Neuronal stem cell (in vitro differentiated cells): ENCODE data around the gene PLCL1.

ENCODE experiments used
- DNase-seq: peaks from one replicate; pipeline ENCODE4 v3.0.0-alpha.2; 2013; ENCODE audit warnings: low spot score
- H2AFZ ChIP-seq: one replicate; pipeline ENCODE4 v1.6.1; 2013; ENCODE audit warnings: mild to moderate bottlenecking, low read length, inconsistent platforms
- H2AK5ac ChIP-seq: 2 replicates; pipeline ENCODE4 v1.6.1; 2013; ENCODE audit warnings: low read depth, mild to moderate bottlenecking, inconsistent platforms, low read length, moderate library complexity, mixed read lengths
- H2BK120ac ChIP-seq: 2 replicates; pipeline ENCODE4 v1.6.1; 2013; ENCODE audit warnings: low read depth, mild to moderate bottlenecking, inconsistent platforms, low read length, moderate library complexity, mixed read lengths
- H2BK12ac ChIP-seq: one replicate; pipeline ENCODE4 v1.6.1; 2013; ENCODE audit warnings: low read length, inconsistent platforms
- H2BK15ac ChIP-seq: 2 replicates; pipeline ENCODE4 v1.6.1; 2013; ENCODE audit warnings: mild to moderate bottlenecking, low read length, inconsistent platforms, mixed read lengths
- H2BK5ac ChIP-seq: one replicate; pipeline ENCODE4 v1.6.1; 2013; ENCODE audit warnings: inconsistent platforms, mild to moderate bottlenecking, low read length, moderate library complexity
- H3K14ac ChIP-seq: one replicate; pipeline ENCODE4 v1.6.1; 2013; ENCODE audit warnings: low read length, inconsistent platforms
- H3K18ac ChIP-seq: 2 replicates; pipeline ENCODE4 v1.6.1; 2013; ENCODE audit warnings: low read length, inconsistent platforms
- H3K23ac ChIP-seq: 2 replicates; pipeline ENCODE4 v1.6.1; 2013; ENCODE audit warnings: low read depth, mild to moderate bottlenecking, mixed read lengths, low read length, inconsistent platforms; ENCODE audit not compliant: poor library complexity
- H3K27ac ChIP-seq: replicated peaks from 3 replicates; pipeline ENCODE4 v1.5.1; 2013; ENCODE audit warnings: low read length, inconsistent platforms
- H3K27me3 ChIP-seq, 3 experiments: 2 replicates each; pipeline ENCODE4 v1.6.1; 2013; ENCODE audit warnings: low read length in 3 of 3, mild to moderate bottlenecking in 2 of 3, inconsistent platforms in 1 of 3, low read depth in 1 of 3, mixed read lengths in 1 of 3, moderate library complexity in 1 of 3; ENCODE audit not compliant: control insufficient read depth in 3 of 3, insufficient read depth in 3 of 3
- H3K36me3 ChIP-seq, 2 donors: replicated peaks in 1 of 2; 2 replicates each; pipeline ENCODE4 v1.6.1; 2013; ENCODE audit warnings: low read length in 2 of 2; ENCODE audit not compliant: control insufficient read depth in 2 of 2, insufficient read depth in 2 of 2
- H3K4ac ChIP-seq: 2 replicates; pipeline ENCODE4 v1.6.1; 2013; ENCODE audit warnings: inconsistent platforms, mild to moderate bottlenecking, low read length, moderate library complexity
- H3K4me1 ChIP-seq, 2 donors: 1 replicate in 1 of 2; 2 replicates in 1 of 2; pipeline ENCODE4 v1.6.1; 2013; ENCODE audit warnings: low read length in 2 of 2, low read depth in 1 of 2; ENCODE audit not compliant: control insufficient read depth in 2 of 2, insufficient read depth in 1 of 2
- H3K4me2 ChIP-seq: one replicate; pipeline ENCODE4 v1.6.1; 2013; ENCODE audit warnings: mild to moderate bottlenecking, low read length, inconsistent platforms; ENCODE audit not compliant: insufficient read depth, poor library complexity, severe bottlenecking
- H3K4me3 ChIP-seq, 2 donors: 2 replicates each; pipeline ENCODE4 v1.5.1; 2013; ENCODE audit warnings: low read length in 2 of 2, mild to moderate bottlenecking in 2 of 2, inconsistent platforms in 1 of 2, moderate library complexity in 1 of 2
- H3K79me1 ChIP-seq: one replicate; pipeline ENCODE4 v1.6.1; 2013; ENCODE audit warnings: low read depth, mild to moderate bottlenecking, inconsistent platforms, low read length, moderate library complexity
- H3K9ac ChIP-seq: one replicate; pipeline ENCODE4 v1.6.1; 2013; ENCODE audit warnings: mild to moderate bottlenecking, low read depth, low read length, inconsistent platforms; ENCODE audit not compliant: poor library complexity
- H3K9me3 ChIP-seq, 2 donors: replicated peaks in 1 of 2; 2 replicates each; pipeline versions ENCODE3 to v1.6.1; 2013; ENCODE audit warnings: low read length in 2 of 2, mild to moderate bottlenecking in 2 of 2, inconsistent platforms in 1 of 2, low read depth in 1 of 2, mixed read lengths in 1 of 2, moderate library complexity in 1 of 2; ENCODE audit not compliant: control insufficient read depth in 2 of 2, insufficient read depth in 1 of 2
- H4K8ac ChIP-seq: one replicate; pipeline ENCODE4 v1.6.1; 2013; ENCODE audit warnings: low read depth, mild to moderate bottlenecking, inconsistent platforms, low read length, moderate library complexity
- H4K91ac ChIP-seq: one replicate; pipeline ENCODE4 v1.6.1; 2013; ENCODE audit warnings: low read length, low read depth, mild to moderate bottlenecking, inconsistent platforms; ENCODE audit not compliant: poor library complexity
- WGBS, 2 donors: extraction: QIAGEN DNeasy Blood & Tissue Kit; methylation state at CpG; one replicate each; pipeline ENCODE4 v1.1.7; 2013; ENCODE audit warnings: missing lambda C conversion rate in 2 of 2, mixed read lengths in 1 of 2; ENCODE audit not compliant: insufficient read length in 2 of 2, insufficient replicate concordance in 1 of 2; ENCODE audit errors: extremely low coverage in 2 of 2; 5-methylcytosine and 5-hydroxymethylcytosine counted together

PLCL1 gene

GRCh38 chr2:197934934-197935289 lies 130.5 kb downstream of the PLCL1 start:
- DNase-seq, result no peak
- Histone ChIP-seq H3K23ac (no peak overlapping the region), H3K27ac (no peak overlapping the region), H2BK5ac (no peak overlapping the region), H3K79me1 (no peaks in the 10 kb centered on the region), H2AFZ (no peak overlapping the region), H3K9me3 (no peaks in the 10 kb centered on the region), H2BK120ac (no peak overlapping the region), H3K36me3 (no peaks in the 10 kb centered on the region), H4K8ac (no peak overlapping the region), H2AK5ac (no peak overlapping the region), H4K91ac (no peak overlapping the region), H3K4me2 (no peak overlapping the region), H3K4ac (no peak overlapping the region), H3K4me1 (peaks cover 0 to 5% of the 10 kb centered on the region in 2 donors), H2BK12ac (no peak overlapping the region), H3K9ac (no peak overlapping the region), H3K27me3 (no peaks in the 10 kb centered on the region), H3K14ac (no peak overlapping the region), H3K4me3 (no peak overlapping the region), H2BK15ac (no peak overlapping the region), H3K18ac (no peak overlapping the region)
- WGBS, 2 donors, result no CpG with 5 or more reads among the region's 4 CpGs

GRCh38 chr2:197937814-197938213 lies 133.4 kb downstream of the PLCL1 start:
- Histone ChIP-seq H3K4me2 (no peak overlapping the region), H3K23ac (no peak overlapping the region), H3K27me3 (no peaks in the 10 kb centered on the region), H4K91ac (no peak overlapping the region), H3K4me3 (no peak overlapping the region), H3K27ac (no peak overlapping the region), H3K36me3 (no peaks in the 10 kb centered on the region), H3K4me1 (peaks cover 0 to 5% of the 10 kb centered on the region in 2 donors), H2BK15ac (no peak overlapping the region), H3K9ac (no peak overlapping the region), H2AK5ac (no peak overlapping the region), H3K18ac (no peak overlapping the region), H3K79me1 (no peaks in the 10 kb centered on the region), H2BK12ac (no peak overlapping the region), H3K9me3 (no peaks in the 10 kb centered on the region), H4K8ac (no peak overlapping the region), H2BK120ac (no peak overlapping the region), H2BK5ac (no peak overlapping the region), H3K14ac (no peak overlapping the region), H2AFZ (no peak overlapping the region), H3K4ac (no peak overlapping the region)
- DNase-seq, result no peak
- no CpG with 5 or more reads among the region's 1 CpG for WGBS, 2 donors

- Histone ChIP-seq H4K8ac (no peak overlapping the region), H3K23ac (no peak overlapping the region), H2AK5ac (no peak overlapping the region), H3K18ac (no peak overlapping the region), H3K36me3 (no peaks in the 10 kb centered on the region), H4K91ac (no peak overlapping the region), H3K79me1 (no peaks in the 10 kb centered on the region), H3K4ac (no peak overlapping the region), H2BK120ac (no peak overlapping the region), H3K14ac (no peak overlapping the region), H3K27me3 (no peaks in the 10 kb centered on the region), H2AFZ (no peak overlapping the region), H3K4me3 (no peak overlapping the region), H2BK5ac (no peak overlapping the region), H2BK12ac (no peak overlapping the region), H3K9ac (no peak overlapping the region), H3K9me3 (no peaks in the 10 kb centered on the region), H3K4me2 (no peak overlapping the region), H2BK15ac (no peak overlapping the region), H3K27ac (no peak overlapping the region), H3K4me1 (peaks cover 0 to 5% of the 10 kb centered on the region in 2 donors)
- no CpG with 5 or more reads among the region's 1 CpG for WGBS, 2 donors
- DNase-seq, result no peak
These were observed 134.2 kb downstream of the PLCL1 start for GRCh38 chr2:197938555-197938954.

GRCh38 chr2:197939787-197940186 lies 135.4 kb downstream of the PLCL1 start:
- H3K36me3 ChIP-seq, result no peaks in the 10 kb centered on the region
- H3K4ac ChIP-seq, result no peak overlapping the region
- no peak overlapping the region for H3K4me2 ChIP-seq
- H2BK120ac ChIP-seq, result no peak overlapping the region
- no peak overlapping the region for H3K4me3 ChIP-seq
- no peaks in the 10 kb centered on the region for H3K4me1 ChIP-seq
- H2BK5ac ChIP-seq, result no peak overlapping the region
- WGBS, 2 donors, result no CpG with 5 or more reads among the region's 3 CpGs
- H2BK12ac ChIP-seq, result no peak overlapping the region
- no peaks in the 10 kb centered on the region for H3K9me3 ChIP-seq
- H4K91ac ChIP-seq, result no peak overlapping the region
- H3K23ac ChIP-seq, result no peak overlapping the region
- H3K79me1 ChIP-seq, result no peaks in the 10 kb centered on the region
- H2BK15ac ChIP-seq, result no peak overlapping the region
- no peak overlapping the region for H2AK5ac ChIP-seq
- DNase-seq, result no peak
- H3K18ac ChIP-seq, result no peak overlapping the region
- H4K8ac ChIP-seq, result no peak overlapping the region
- H3K27ac ChIP-seq, result no peak overlapping the region
- no peaks in the 10 kb centered on the region for H3K27me3 ChIP-seq
- H3K9ac ChIP-seq, result no peak overlapping the region
- no peak overlapping the region for H3K14ac ChIP-seq
- no peak overlapping the region for H2AFZ ChIP-seq
